HepG2 (cell line): ENCODE data around the gene METAP1D. TPM values are rescaled to one million over a fixed set of nuclear protein-coding genes. Genes with fewer than 3 reads are reported as not detected.

Experiments
- ATAC-seq: fragments of 200-7000 bp; cut with Tn5 transposase; 3 replicates; pipeline ENCODE4 v1.9.1; 2020; ENCODE audit warnings: mild to moderate bottlenecking, moderate library complexity
- BruUV-seq: library from RNA; stranded (reverse); fragments of 400-500 nt; replicated peaks from 2 replicates; lab custom pipeline; 2021; lab: Mats Ljungman, UMichigan
- CTCF ChIA-PET: fragments of 300-600 bp; formaldehyde crosslinking; extraction: SDS; loops from one replicate; lab custom pipeline; 2021; ENCODE audit warnings: low total read pairs, inconsistent platforms, low intra/inter-chr PET ratio; lab: Yijun Ruan, JAX
- POLR2A ChIA-PET: fragments of 350-600 bp; sonication (Branson Sonifier 250); formaldehyde crosslinking; loops from one replicate; lab custom pipeline; 2020; ENCODE audit warnings: antibody characterized with exemption, inconsistent platforms; lab: Yijun Ruan, JAX
- DNase-seq: peaks from one replicate; pipeline ENCODE4 v3.0.0-alpha.2; 2015; ENCODE audit warnings: low spot score
- FAIRE-seq: peaks from 3 replicates; lab custom pipeline; 2011; peaks lifted over from hg19 to GRCh38; lab: Jason Lieb, UNC
- H2AFZ ChIP-seq: one replicate; pipeline ENCODE4 v1.6.1; 2011; ENCODE audit warnings: low read length, inconsistent platforms
- H3K27ac ChIP-seq: fragments of 300-600 bp; 3 replicates; pipeline ENCODE4 v1.8.0; 2011; ENCODE audit warnings: mixed run types, mild to moderate bottlenecking, mixed read lengths, low read length, inconsistent platforms; ENCODE audit not compliant: insufficient read depth; ENCODE audit errors: extremely low read length
- H3K27me3 ChIP-seq, 2 experiments: fragments of 200-600 bp in 1 of 2; 2 replicates in 1 of 2; 3 replicates in 1 of 2; pipeline versions ENCODE4 v1.6.0 to v1.8.0; 2011; ENCODE audit warnings: low read length in 2 of 2, mild to moderate bottlenecking in 2 of 2, moderate library complexity in 2 of 2, inconsistent platforms in 1 of 2; ENCODE audit not compliant: insufficient read depth in 2 of 2, control insufficient read depth in 1 of 2
- H3K36me3 ChIP-seq, 2 experiments: fragments of 200-600 bp in 1 of 2; replicated peaks in 1 of 2; 2 replicates in 1 of 2; 3 replicates in 1 of 2; pipeline versions ENCODE4 v1.5.1 to v1.8.0; 2011; ENCODE audit warnings: low read length in 2 of 2, inconsistent platforms in 1 of 2; ENCODE audit not compliant: insufficient read depth in 2 of 2, control insufficient read depth in 1 of 2
- H3K4me1 ChIP-seq: 2 replicates; pipeline ENCODE4 v1.5.1; 2012; ENCODE audit warnings: low read length, inconsistent platforms; ENCODE audit not compliant: insufficient read depth
- H3K4me2 ChIP-seq: 2 replicates; pipeline ENCODE4 v1.6.0; 2011; ENCODE audit warnings: low read depth, low read length, inconsistent platforms
- H3K4me3 ChIP-seq, 3 experiments: fragments of 200-600 bp in 1 of 3; sonication (generic), shearing (Covaris generic) in 1 of 3; replicated peaks in 1 of 3; 2 replicates each; pipeline ENCODE4 v1.5.1; 2011 to 2016; ENCODE audit warnings: low read length in 3 of 3, inconsistent platforms in 2 of 3, low read depth in 2 of 3, mild to moderate bottlenecking in 2 of 3, control low read depth in 1 of 3, mixed read lengths in 1 of 3; ENCODE audit not compliant: insufficient read depth in 1 of 3
- H3K79me2 ChIP-seq: one replicate; pipeline ENCODE4 v1.6.1; 2011; ENCODE audit warnings: low read length, inconsistent platforms; ENCODE audit not compliant: insufficient read depth
- H3K9ac ChIP-seq: 2 replicates; pipeline ENCODE4 v1.6.0; 2011; ENCODE audit warnings: mild to moderate bottlenecking, low read depth, low read length, inconsistent platforms; ENCODE audit not compliant: insufficient read depth
- H3K9me3 ChIP-seq: 2 replicates; pipeline ENCODE4 v1.5.1; 2012; ENCODE audit warnings: mild to moderate bottlenecking, low read length
- H4K20me1 ChIP-seq: 2 replicates; pipeline ENCODE4 v1.6.0; 2011; ENCODE audit warnings: inconsistent platforms, mild to moderate bottlenecking, low read length, moderate library complexity; ENCODE audit not compliant: insufficient read depth
- BCL6 ChIP-seq: IDR thresholded peaks from 2 replicates; pipeline ENCODE4 v1.6.1; 2016; ENCODE audit warnings: missing genetic modification reagents, missing compliant biosample characterization
- CENPX ChIP-seq: sonication (generic); formaldehyde crosslinking; IDR thresholded peaks from 2 replicates; pipeline ENCODE4 v1.9.0; 2021; ENCODE audit warnings: mild to moderate bottlenecking, missing genetic modification reagents, moderate library complexity
- FOXP1 ChIP-seq, 2 experiments: fragments of 450-650 bp in 1 of 2; IDR thresholded peaks; 2 replicates each; pipeline ENCODE4 v1.6.1; 2017 to 2018; ENCODE audit warnings: antibody characterized with exemption in 1 of 2
- HNF4A ChIP-seq: sonication (generic); formaldehyde crosslinking; IDR thresholded peaks from 2 replicates; pipeline ENCODE4 v1.4.0; 2020; ENCODE audit warnings: missing genetic modification reagents
- HNF4G ChIP-seq, 2 experiments: sonication (generic) in 1 of 2; formaldehyde crosslinking in 1 of 2; IDR thresholded peaks; 2 replicates each; pipeline versions ENCODE4 v1.4.0 to v1.6.1; 2011 to 2020; ENCODE audit warnings: borderline replicate concordance in 2 of 2, low read depth in 2 of 2, mild to moderate bottlenecking in 2 of 2, low read length in 1 of 2, missing genetic modification reagents in 1 of 2, moderate library complexity in 1 of 2
- PATZ1 ChIP-seq: sonication (generic); formaldehyde crosslinking; IDR thresholded peaks from 2 replicates; pipeline ENCODE4 v1.4.0; 2020; ENCODE audit warnings: missing genetic modification reagents
- RBFOX2 ChIP-seq: fragments of 200-400 bp; formaldehyde crosslinking; IDR thresholded peaks from 2 replicates; pipeline ENCODE4 v1.6.1; 2017; ENCODE audit warnings: low read depth, mild to moderate bottlenecking, low read length
- SALL1 ChIP-seq: sonication (generic); formaldehyde crosslinking; IDR thresholded peaks from 2 replicates; pipeline ENCODE4 v1.8.0; 2022; ENCODE audit warnings: mild to moderate bottlenecking, missing genetic modification reagents
- ZBTB33 ChIP-seq: sonication (generic); formaldehyde crosslinking; IDR thresholded peaks from 2 replicates; pipeline ENCODE4 v1.4.0; 2020; ENCODE audit warnings: missing genetic modification reagents
- ZFP91 ChIP-seq: sonication (generic); formaldehyde crosslinking; IDR thresholded peaks from 2 replicates; pipeline ENCODE4 v1.9.0; 2022; ENCODE audit warnings: missing genetic modification reagents, mild to moderate bottlenecking, borderline replicate concordance
- ZNF605 ChIP-seq: sonication (generic); formaldehyde crosslinking; IDR thresholded peaks from 2 replicates; pipeline ENCODE4 v1.8.0; 2022; ENCODE audit warnings: mild to moderate bottlenecking, missing genetic modification reagents
- WGBS: methylation state at CpG from one replicate; pipeline ENCODE4 v1.1.6; 2017; ENCODE audit warnings: low lambda C conversion rate; 5-methylcytosine and 5-hydroxymethylcytosine counted together
- in situ Hi-C: cut with HindIII; loops from 2 replicates; pipeline ENCODE4 v1.10.0; 2017; ENCODE audit warnings: low pct_unique_long_range_greater_than_20kb; ENCODE audit not compliant: extremely low pct_ligation_motif_present
- intact Hi-C: fragments of 100-400 bp; cut with micrococcal nuclease; formaldehyde crosslinking; loops from one replicate; pipeline ENCODE4 v1.10.0; 2022; ENCODE audit not compliant: unreplicated experiment
- polyA plus RNA-seq, 8 experiments: library from polyadenylated mRNA; depleted of rRNA in 3 of 8; stranded (reverse) in 7 of 8; unstranded in 1 of 8; fragments of >200 nt; fragmentation: Illumina TruSeq in 4 of 8; extraction: Trizol in 4 of 8; gene quantifications; 2 replicates each; pipeline versions ENCODE4 v1.2.1 to v1.2.3, GENCODE V29; 2011 to 2016; ENCODE audit warnings: low read depth in 4 of 8, missing spikeins in 1 of 8, mixed read lengths in 1 of 8; ENCODE audit not compliant: insufficient read depth in 1 of 8
- total RNA-seq, 5 experiments: library from RNA; depleted of rRNA; stranded (reverse); fragments of >200 nt; fragmentation: Illumina TruSeq; extraction: Trizol; gene quantifications; 2 replicates each; pipeline ENCODE4 v1.2.3, GENCODE V29; 2016; ENCODE audit warnings: low read depth in 1 of 5

The METAP1D gene
- total and polyA plus RNA-seq, 2 of the 13 experiments (the other 11 are each of a cell fraction or from before 2014, with no cell fraction given) = 14.7 to 21.6 TPM

- Histone ChIP-seq H2AFZ (no peak overlapping the region), H3K27ac (no peak overlapping the region), H3K9me3 (no peaks in the 10 kb centered on the region), H3K36me3 (no peaks in the 10 kb centered on the region), H3K4me2 (peak overlapping the region; percentile 58), H3K9ac (no peak overlapping the region), H3K4me3 (peak overlapping the region in 2 of 3 experiments; percentile 7 to 16; a peak in 1 of 6 replicates), H3K27me3 (peaks cover 7 to 41% of the 10 kb centered on the region in 2 experiments; a peak in 4 of 5 replicates), H3K4me1 (peaks cover 54% of the 10 kb centered on the region), H3K79me2 (no peaks in the 10 kb centered on the region), H4K20me1 (no peaks in the 10 kb centered on the region)
- ChIA-PET POLR2A (interaction anchor here (2.5 kb wide), 1 partner anchor 28 kb away, joined by 9 read pairs; no protein-coding TSS in a partner anchor), CTCF (no interaction called here)
- no TSS peak for BruUV-seq
- 0 out of 2 replicates have a peak, but pooled peaks have one; percentile 17 for TF ChIP-seq SALL1 (CRISPR knock-in tag)
- TF ChIP-seq HNF4G (IDR thresholded peaks at IDR 0.05; ENCODE audit: borderline replicate concordance, low read depth, low read length) = 0 out of 2 replicates have a peak, but pooled peaks have one; percentile 5
- TF ChIP-seq HNF4G (CRISPR knock-in tag; IDR thresholded peaks at IDR 0.05; ENCODE audit: borderline replicate concordance, low read depth) = no peak
- 0 out of 2 replicates have a peak, but pooled peaks have one; percentile 21 for TF ChIP-seq PATZ1 (CRISPR knock-in tag)
- TF ChIP-seq ZNF605 = 0 out of 2 replicates have a peak, but pooled peaks have one; percentile 1
- TF ChIP-seq FOXP1 (IDR thresholded peaks at IDR 0.05) = no peak
- no peak for TF ChIP-seq FOXP1 (CRISPR knock-in tag; IDR thresholded peaks at IDR 0.05)
- TF ChIP-seq CENPX (CRISPR knock-in tag) = no peak
- 0 out of 2 replicates have a peak, but pooled peaks have one; percentile 10 for TF ChIP-seq BCL6 (CRISPR knock-in tag)
- peak; percentile 52; the same call in 1 of the 2 replicates for TF ChIP-seq HNF4A (CRISPR knock-in tag)
- TF ChIP-seq ZBTB33 (CRISPR knock-in tag) = peak; percentile 72
- 0 out of 2 replicates have a peak, but pooled peaks have one; percentile 12 for TF ChIP-seq ZFP91 (CRISPR knock-in tag)
- TF ChIP-seq RBFOX2 = no peak
- 69% methylated on average over 25 of the region's 25 CpGs for WGBS
- intact Hi-C loops (no loop called here), in situ Hi-C loops (no loop called here)
- ATAC-seq = no peak
- no peak for DNase-seq
- no peak for FAIRE-seq
These were observed 81.0 kb downstream of the METAP1D start for GRCh38 chr2:172080641-172081220.
